Transverse colon (tissue), 4 donors: Measurements from ENCODE around the gene DAZAP1.

ENCODE experiments used
- CTCF ChIP-seq, 5 experiments: fragments of 200-600 bp in 3 of 5; fragments of 450-650 bp in 2 of 5; sonication (generic) in 3 of 5; IDR thresholded peaks; 1 replicate in 2 of 5; 2 replicates in 3 of 5; pipeline ENCODE4 v1.5.1; 2016 to 2017; ENCODE audit warnings: antibody characterized with exemption in 5 of 5, inconsistent platforms in 3 of 5, mild to moderate bottlenecking in 2 of 5, moderate library complexity in 1 of 5
- POLR2AphosphoS5 ChIP-seq, 3 donors: sonication (generic); formaldehyde crosslinking; IDR thresholded peaks; one replicate each; pipeline ENCODE4 v1.6.1; 2016; ENCODE audit warnings: antibody characterized with exemption in 3 of 3

- no peak for TF ChIP-seq CTCF (IDR thresholded peaks at IDR 0.05)
- no peak for TF ChIP-seq POLR2AphosphoS5 (IDR thresholded peaks at IDR 0.05)
Observed at GRCh38 chr19:1373534-1374249, 33.7 kb upstream of the DAZAP1 start.
